KBM-7 (cell line): ENCODE data around the gene SLC35B3.
A peak's percentile ranks its signal among the peaks of the same experiment; 100 is the strongest.
"Not testable (repeated sequence)": the region's sequence is repeated elsewhere in the genome, so short reads cannot be mapped to it uniquely, and the experiment has no call there.

Experiments
- DNase-seq: peaks from one replicate; pipeline ENCODE4 v3.0.0-alpha.2; 2015
- in situ Hi-C: fragments of 300-500 bp; cut with MboI; formaldehyde crosslinking; loops from 2 replicates; pipeline ENCODE4 v1.14.3; 2020; ENCODE audit warnings: low sequenced_read_pairs, low pct_unique_long_range_greater_than_20kb, mixed read lengths

Gene SLC35B3

DNA sequence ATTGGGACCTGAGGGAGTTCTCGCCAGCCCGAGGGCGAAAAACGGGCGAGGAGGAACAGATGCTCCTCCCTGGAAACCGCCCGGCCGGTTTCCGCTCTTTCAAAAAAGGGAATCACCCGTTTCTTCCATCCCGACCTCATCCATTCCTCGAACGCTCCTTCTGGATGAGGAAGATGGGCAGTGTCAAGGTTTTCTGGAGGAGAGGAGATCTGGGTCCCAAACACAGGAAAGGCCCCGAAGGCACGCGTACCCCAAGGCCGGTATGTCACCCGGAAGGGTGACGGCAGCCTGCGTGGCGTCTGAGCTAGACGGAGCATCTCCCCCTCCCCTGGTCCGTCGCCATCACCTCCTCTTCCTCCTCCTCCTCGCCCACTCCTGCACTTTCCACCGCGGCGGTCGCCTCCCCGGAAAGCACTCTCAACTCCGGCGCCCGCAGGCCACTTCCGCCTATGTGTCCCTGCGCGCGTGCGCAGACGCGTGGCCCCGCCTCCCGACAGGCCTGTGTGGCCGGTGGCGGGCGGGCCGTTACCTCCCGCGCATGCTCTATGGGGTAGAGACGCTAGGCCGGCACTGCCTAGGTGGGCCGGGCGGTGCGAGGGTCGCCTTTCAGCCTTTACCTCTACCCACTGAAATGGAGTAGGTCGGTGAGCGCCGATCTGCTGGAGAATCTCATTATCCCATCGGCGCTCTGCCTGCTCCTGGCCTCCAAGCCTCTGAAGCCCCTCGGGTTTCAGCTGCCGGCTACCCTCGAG is at the start of gene SLC35B3:
SLC35B3 (minus strand) TSS at position 453 of the 752 bp plus-strand sequence.
- DNase-seq = peak; percentile 89
- in situ Hi-C loops = no loop called here

DNA sequence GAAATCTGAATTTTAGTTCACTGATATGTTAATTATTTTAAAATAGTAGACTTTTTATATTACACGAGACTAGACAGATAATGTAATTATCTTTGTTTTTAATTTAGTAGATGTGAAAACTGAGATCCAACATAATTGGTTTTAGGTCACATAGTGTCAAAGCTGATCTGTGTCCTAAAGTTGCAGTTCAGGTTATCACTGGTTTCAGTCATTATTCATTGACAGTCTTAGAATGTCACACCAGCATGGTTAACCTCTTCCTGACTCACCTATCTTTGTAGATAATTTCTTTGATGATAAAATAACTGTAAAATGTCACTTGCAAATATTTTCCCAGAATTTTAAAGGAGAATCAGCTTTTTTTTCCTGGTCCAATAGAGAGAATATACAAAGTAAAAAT is 48.3 kb upstream of the SLC35B3 start:
- no peak for DNase-seq
- in situ Hi-C loops = no loop called here

- DNase-seq = no peak
- in situ Hi-C loops = no loop called here
Measured at GRCh38 chr6:8481727-8482126, 46.4 kb upstream of the SLC35B3 start.

- in situ Hi-C loops = no loop called here
- DNase-seq = no peak
Measured at GRCh38 chr6:8478418-8478817, 43.1 kb upstream of the SLC35B3 start.

DNA sequence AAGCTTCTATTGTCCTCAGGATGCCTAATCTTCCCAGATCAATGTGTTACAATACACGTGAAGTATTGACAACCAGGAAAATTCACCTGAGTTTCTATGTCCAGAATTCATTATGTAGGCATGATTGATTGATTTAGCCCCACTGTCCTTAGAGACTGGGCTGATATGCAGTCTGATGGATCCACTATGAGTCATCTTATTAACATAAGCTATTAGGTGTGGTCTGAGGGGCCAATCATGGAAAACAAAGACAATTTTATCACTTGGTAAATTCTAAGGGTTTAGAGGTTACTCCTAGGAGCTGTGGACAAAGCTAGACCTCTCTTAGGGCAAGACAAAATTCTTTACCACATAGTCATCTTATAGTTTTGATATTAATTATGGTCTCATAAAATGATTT is 41.3 kb upstream of the SLC35B3 start:
- no peak for DNase-seq
- in situ Hi-C loops = no loop called here

- in situ Hi-C loops = no loop called here
- no peak for DNase-seq
Measured at GRCh38 chr6:8468552-8469356, 33.4 kb upstream of the SLC35B3 start.

DNA sequence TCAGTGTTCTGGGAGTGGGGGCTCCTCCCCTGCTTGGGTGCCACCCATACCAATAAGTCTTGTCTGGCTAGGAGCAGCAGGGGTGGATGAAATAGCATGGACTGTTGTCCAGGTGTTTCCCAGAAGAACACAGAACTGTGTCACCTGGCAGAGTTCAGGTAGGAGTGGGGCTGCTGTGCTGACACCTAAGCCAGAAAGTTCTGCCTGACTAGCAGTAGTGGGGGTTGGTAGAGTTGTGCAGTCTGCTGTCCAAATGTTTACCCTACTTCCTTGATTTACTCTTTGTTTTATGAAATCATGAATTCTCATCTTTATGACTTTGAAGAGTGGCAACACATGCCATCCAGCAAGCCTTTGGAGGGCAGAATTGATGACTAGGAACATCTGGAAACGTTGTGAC is 27.3 kb upstream of the SLC35B3 start:
- in situ Hi-C loops = no loop called here
- no peak for DNase-seq

DNA sequence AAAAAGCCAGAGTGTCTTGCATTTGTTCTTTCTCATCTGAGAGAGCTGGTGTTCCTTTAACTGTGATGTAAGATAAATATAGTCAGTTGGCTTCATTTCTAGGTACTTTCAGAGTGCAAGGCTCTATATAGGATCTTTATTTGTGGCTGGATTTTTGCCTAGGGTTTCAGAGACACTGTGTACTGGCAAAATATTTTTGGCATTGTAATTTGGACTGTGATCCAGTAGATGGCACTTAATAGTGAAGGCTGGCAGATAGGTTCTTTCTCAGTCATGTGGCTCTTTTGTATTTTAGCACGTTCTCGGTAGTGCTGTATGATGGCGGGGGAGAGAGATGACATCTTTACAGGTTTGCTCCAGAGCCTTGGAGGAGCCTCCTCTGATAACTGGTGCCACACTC is 26.8 kb upstream of the SLC35B3 start:
- no peak for DNase-seq
- in situ Hi-C loops = no loop called here

- in situ Hi-C loops = no loop called here
- no peak for DNase-seq
Measured at GRCh38 chr6:8446391-8446790, 11.0 kb upstream of the SLC35B3 start.

DNA sequence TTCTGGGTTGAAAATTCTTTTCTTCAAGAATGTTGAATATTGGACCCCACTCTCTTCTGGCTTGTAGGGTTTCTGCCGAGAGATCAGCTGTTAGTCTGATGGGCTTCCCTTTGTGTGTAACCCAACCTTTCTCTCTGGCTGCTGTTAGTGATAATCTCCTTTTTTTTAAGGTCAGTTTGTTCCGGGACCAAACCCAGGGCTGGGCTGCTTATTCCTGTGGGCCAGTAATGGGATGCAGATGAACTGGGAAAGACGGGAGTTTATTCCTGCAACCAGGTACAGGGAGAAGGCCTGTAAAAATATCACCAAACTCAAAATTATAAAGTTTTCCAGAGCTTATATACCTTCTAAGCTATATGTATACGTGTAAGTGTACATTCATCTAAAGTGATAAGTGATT is 10.6 kb upstream of the SLC35B3 start:
- in situ Hi-C loops = not testable (repeated sequence)

DNA sequence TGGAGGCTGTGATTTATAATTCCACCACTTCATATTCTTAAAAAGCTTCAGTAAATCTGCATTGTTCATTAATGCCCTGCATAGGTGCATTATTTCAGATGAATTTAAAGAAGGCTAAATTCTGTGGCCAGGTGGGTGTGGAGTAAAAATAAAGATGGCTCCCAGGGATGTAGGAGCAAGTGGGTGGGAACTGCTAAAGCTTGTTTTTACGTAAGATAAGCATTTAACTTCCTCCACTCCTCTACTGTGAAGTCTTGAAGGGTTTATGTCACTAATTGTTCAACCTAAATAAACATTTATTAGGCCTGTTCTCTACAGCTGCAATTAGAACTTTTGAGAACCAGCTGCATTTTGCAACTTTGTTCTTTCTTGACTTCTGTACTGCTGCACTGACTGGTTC is 6.8 kb upstream of the SLC35B3 start:
- no peak for DNase-seq
- in situ Hi-C loops = no loop called here

More for the DNA sequence above, 10.6 kb upstream of the SLC35B3 start:
- DNase-seq = not testable (repeated sequence)

- no peak for DNase-seq
- in situ Hi-C loops = no loop called here
Measured at GRCh38 chr6:8441452-8441851, 6.1 kb upstream of the SLC35B3 start.

- no peak for DNase-seq
- in situ Hi-C loops = no loop called here
Measured at GRCh38 chr6:8439601-8440268, 4.4 kb upstream of the SLC35B3 start.

GRCh38 chr6:8437813-8438212 is 2.5 kb upstream of the SLC35B3 start:
- in situ Hi-C loops = no loop called here

GRCh38 chr6:8436966-8437365 is 1.6 kb upstream of the SLC35B3 start:
- DNase-seq = peak; percentile 18
- in situ Hi-C loops = no loop called here

More at GRCh38 chr6:8437813-8438212, 2.5 kb upstream of the SLC35B3 start:
- no peak for DNase-seq

- DNase-seq = no peak
Measured at GRCh38 chr6:8435845-8436168, 462 bp upstream of the SLC35B3 start.

GRCh38 chr6:8434727-8435092 is 635 bp downstream of the SLC35B3 start:
- in situ Hi-C loops = no loop called here
- no peak for DNase-seq

More at GRCh38 chr6:8435845-8436168, 462 bp upstream of the SLC35B3 start:
- in situ Hi-C loops = no loop called here

GRCh38 chr6:8432614-8433013 is 2.7 kb downstream of the SLC35B3 start:
- DNase-seq = no peak
- in situ Hi-C loops = no loop called here

- no peak for DNase-seq
- in situ Hi-C loops = no loop called here
Measured at GRCh38 chr6:8429821-8430220, 5.5 kb downstream of the SLC35B3 start.

DNA sequence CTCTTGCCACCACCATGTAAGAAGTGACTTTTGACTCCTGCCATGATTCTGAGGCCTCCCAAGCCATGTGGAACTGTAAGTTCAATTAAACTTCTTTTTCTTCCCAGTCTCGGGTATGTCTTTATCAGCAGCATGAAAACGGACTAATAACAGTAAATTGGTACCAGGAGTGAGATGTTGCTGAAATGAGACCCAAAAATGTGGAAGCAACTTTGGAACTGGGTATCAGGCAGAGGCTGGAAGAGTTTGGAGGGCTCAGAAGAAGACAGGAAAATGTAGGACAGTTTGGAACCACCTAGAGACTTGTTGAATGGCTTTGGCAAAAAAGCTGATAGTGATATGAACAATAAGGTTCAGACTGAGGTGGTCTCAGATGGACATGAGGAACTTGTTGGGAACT is 8.8 kb downstream of the SLC35B3 start:
- DNase-seq = not testable (repeated sequence)

More for the DNA sequence above, 8.8 kb downstream of the SLC35B3 start:
- in situ Hi-C loops = not testable (repeated sequence)
